HFF-Myc (cell line): Measurements from ENCODE around the gene GPC5.

Experiments
- DNase-seq: peaks from one replicate; pipeline ENCODE4 v3.0.0-alpha.2; 2011; ENCODE audit warnings: low read depth; ENCODE audit errors: extremely low read depth
- H3K4me3 ChIP-seq: replicated peaks from 2 replicates; pipeline ENCODE4 v1.5.1; 2011; ENCODE audit warnings: low read depth, mild to moderate bottlenecking, control low read depth, low read length
- CTCF ChIP-seq: IDR thresholded peaks from 2 replicates; pipeline ENCODE4 v1.5.1; 2012; ENCODE audit warnings: mild to moderate bottlenecking, low read depth, low read length, control low read depth; ENCODE audit errors: missing control alignments

GPC5 gene

GRCh38 chr13:91355099-91355825 lies 43.2 kb upstream of the GPC5 start:
- DNase-seq, result no peak
- no peak for TF ChIP-seq CTCF
- no peak overlapping the region for H3K4me3 ChIP-seq

GRCh38 chr13:91355826-91356710 lies 42.4 kb upstream of the GPC5 start:
- no peak for TF ChIP-seq CTCF
- no peak for DNase-seq
- H3K4me3 ChIP-seq, result no peak overlapping the region

GRCh38 chr13:91356919-91357612 lies 41.4 kb upstream of the GPC5 start:
- DNase-seq, result no peak
- TF ChIP-seq CTCF, result no peak

GRCh38 chr13:91357613-91358386 lies 40.6 kb upstream of the GPC5 start:
- DNase-seq, result no peak

More at GRCh38 chr13:91356919-91357612, 41.4 kb upstream of the GPC5 start:
- H3K4me3 ChIP-seq, result no peak overlapping the region

DNA sequence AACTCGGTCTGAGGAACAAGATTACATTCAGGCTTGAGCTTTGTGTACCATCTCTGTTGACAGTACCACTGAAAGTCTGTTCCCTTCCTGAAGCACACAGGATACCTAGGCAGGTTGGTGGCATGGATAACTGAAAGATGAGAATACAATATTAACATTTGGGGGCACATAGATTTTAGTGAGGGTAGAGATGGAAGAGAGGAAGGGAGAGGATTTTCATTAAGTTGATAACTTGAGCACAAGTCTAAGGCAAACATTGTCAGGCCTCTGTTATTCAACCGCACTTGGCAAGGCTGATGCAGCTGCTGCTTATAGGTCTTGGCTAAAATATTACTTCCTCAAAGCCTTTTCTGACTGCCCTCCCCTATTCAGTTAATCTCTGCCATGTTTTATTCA lies 40.0 kb upstream of the GPC5 start:
- DNase-seq, result no peak
- no peak overlapping the region for H3K4me3 ChIP-seq
- no peak for TF ChIP-seq CTCF

More at GRCh38 chr13:91357613-91358386, 40.6 kb upstream of the GPC5 start:
- no peak for TF ChIP-seq CTCF
- H3K4me3 ChIP-seq, result no peak overlapping the region

DNA sequence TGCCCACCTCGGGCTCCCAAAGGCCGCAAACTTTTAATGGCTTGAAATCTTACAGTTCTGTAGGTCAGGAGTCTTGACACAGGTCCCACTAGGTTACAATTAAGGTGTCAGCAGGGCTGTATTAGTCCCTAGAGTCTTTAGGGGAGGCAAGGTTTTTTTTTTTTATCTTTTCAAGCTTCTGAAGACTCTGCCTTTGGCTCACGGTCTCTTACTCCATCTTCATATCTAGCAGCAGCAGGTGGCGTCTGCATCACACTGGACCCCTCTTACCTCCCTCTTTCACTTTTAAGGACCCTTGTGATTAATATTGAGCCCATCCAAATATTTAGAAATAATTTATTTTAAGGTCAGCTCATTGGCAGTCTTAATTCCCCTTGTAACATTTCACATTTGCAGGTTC lies 39.3 kb upstream of the GPC5 start:
- H3K4me3 ChIP-seq, result no peak overlapping the region
- DNase-seq, result no peak
- no peak for TF ChIP-seq CTCF
